HEK293 (cell line): Measurements from ENCODE around the gene IGF1R.

Source experiments
- CTCF ChIA-PET: fragments of 350-600 bp; formaldehyde crosslinking; extraction: SDS; loops from one replicate; lab custom pipeline; 2021; ENCODE audit warnings: antibody characterized with exemption; lab: Yijun Ruan, JAX
- POLR2A ChIA-PET: fragments of 300-600 bp; formaldehyde crosslinking; extraction: SDS; loops from one replicate; lab custom pipeline; 2020; ENCODE audit warnings: antibody characterized with exemption, inconsistent platforms; lab: Yijun Ruan, JAX
- H3K27ac ChIP-seq: fragments of 200-500 bp; sonication (Bioruptor generic); 2 replicates; pipeline ENCODE4 v1.5.1; 2014; ENCODE audit warnings: low read depth, low read length, control low read depth, inconsistent platforms; ENCODE audit errors: extremely low read depth
- H3K36me3 ChIP-seq, 2 experiments: fragments of 200-500 bp in 1 of 2; sonication (Bioruptor generic) in 1 of 2; 1 replicate in 1 of 2; 2 replicates in 1 of 2; pipeline ENCODE4 v1.5.1; 2014 to 2017; ENCODE audit warnings: inconsistent platforms in 2 of 2, low read length in 2 of 2; ENCODE audit not compliant: control insufficient read depth in 2 of 2, insufficient read depth in 1 of 2
- H3K4me1 ChIP-seq: fragments of 200-500 bp; sonication (Bioruptor generic); 2 replicates; pipeline ENCODE4 v1.5.1; 2014; ENCODE audit warnings: mild to moderate bottlenecking, low read length, inconsistent platforms; ENCODE audit not compliant: control insufficient read depth, insufficient read depth
- H3K4me3 ChIP-seq: 2 replicates; pipeline ENCODE4 v1.5.1; 2011; ENCODE audit warnings: low read depth, mild to moderate bottlenecking, control low read depth, low read length, moderate library complexity
- H3K9me3 ChIP-seq: fragments of 200-500 bp; sonication (Bioruptor generic); 2 replicates; pipeline ENCODE4 v1.5.1; 2014; ENCODE audit warnings: low read depth, low read length, inconsistent platforms; ENCODE audit not compliant: control insufficient read depth, insufficient read depth
- BCL11A ChIP-seq: fragments of 450-650 bp; formaldehyde crosslinking; IDR thresholded peaks from 2 replicates; pipeline ENCODE4 v1.5.1; 2016; ENCODE audit warnings: low read depth, missing biosample characterization, missing genetic modification characterization
- CTCF ChIP-seq: fragments of 450-650 bp; formaldehyde crosslinking; IDR thresholded peaks from 2 replicates; pipeline ENCODE4 v1.5.1; 2016; ENCODE audit warnings: missing biosample characterization, missing genetic modification characterization
- GFI1B ChIP-seq: fragments of 450-650 bp; formaldehyde crosslinking; IDR thresholded peaks from 2 replicates; pipeline ENCODE4 v1.5.1; 2016; ENCODE audit warnings: missing biosample characterization, missing genetic modification characterization
- HIC1 ChIP-seq: fragments of 450-650 bp; formaldehyde crosslinking; IDR thresholded peaks from 2 replicates; pipeline ENCODE4 v1.5.1; 2016; ENCODE audit warnings: missing biosample characterization, missing genetic modification characterization
- PATZ1 ChIP-seq: fragments of 450-650 bp; formaldehyde crosslinking; IDR thresholded peaks from 2 replicates; pipeline ENCODE4 v1.5.1; 2016; ENCODE audit warnings: missing biosample characterization, missing genetic modification characterization
- SALL2 ChIP-seq: fragments of 450-650 bp; formaldehyde crosslinking; IDR thresholded peaks from 2 replicates; pipeline ENCODE4 v1.5.0; 2017; ENCODE audit warnings: missing biosample characterization, mild to moderate bottlenecking, missing genetic modification characterization, borderline replicate concordance
- SCRT2 ChIP-seq: fragments of 450-650 bp; formaldehyde crosslinking; IDR thresholded peaks from 2 replicates; pipeline ENCODE4 v1.5.1; 2016; ENCODE audit warnings: missing biosample characterization, missing genetic modification characterization
- WT1 ChIP-seq: fragments of 450-650 bp; formaldehyde crosslinking; IDR thresholded peaks from 2 replicates; pipeline ENCODE4 v1.5.1; 2016; ENCODE audit warnings: missing biosample characterization, missing genetic modification characterization
- ZNF24 ChIP-seq: fragments of 450-650 bp; formaldehyde crosslinking; IDR thresholded peaks from 2 replicates; pipeline ENCODE4 v1.5.1; 2016; ENCODE audit warnings: missing biosample characterization, missing genetic modification characterization
- ZNF292 ChIP-seq: fragments of 450-650 bp; formaldehyde crosslinking; IDR thresholded peaks from 2 replicates; pipeline ENCODE4 v1.5.1; 2016; ENCODE audit warnings: low read depth, missing biosample characterization, missing genetic modification characterization, borderline replicate concordance
- ZNF354C ChIP-seq: fragments of 450-650 bp; formaldehyde crosslinking; IDR thresholded peaks from 2 replicates; pipeline ENCODE4 v1.5.1; 2016; ENCODE audit warnings: missing biosample characterization, missing genetic modification characterization, low read depth, borderline replicate concordance
- ZNF558 ChIP-seq: fragments of 450-650 bp; formaldehyde crosslinking; IDR thresholded peaks from 2 replicates; pipeline ENCODE4 v1.5.1; 2016; ENCODE audit warnings: missing biosample characterization, missing genetic modification characterization
- ZNF654 ChIP-seq: fragments of 450-650 bp; formaldehyde crosslinking; IDR thresholded peaks from 2 replicates; pipeline ENCODE4 v1.5.1; 2016; ENCODE audit warnings: low read depth, missing biosample characterization, missing genetic modification characterization
- ZSCAN23 ChIP-seq: fragments of 450-650 bp; formaldehyde crosslinking; IDR thresholded peaks from 2 replicates; pipeline ENCODE4 v1.5.1; 2016; ENCODE audit warnings: missing biosample characterization, missing genetic modification characterization
- ZSCAN5A ChIP-seq: fragments of 450-650 bp; formaldehyde crosslinking; IDR thresholded peaks from 2 replicates; pipeline ENCODE4 v1.5.1; 2016; ENCODE audit warnings: missing biosample characterization, missing genetic modification characterization
- TF ChIP-seq, protein P1 (sequence below): IDR thresholded peaks from 2 replicates; pipeline ENCODE4 v1.6.1; 2011; ENCODE audit warnings: mild to moderate bottlenecking, low read depth, low read length, borderline replicate concordance
- TF ChIP-seq, protein P2 (sequence below): fragments of 450-650 bp; formaldehyde crosslinking; IDR thresholded peaks from 2 replicates; pipeline ENCODE4 v1.5.1; 2017; ENCODE audit warnings: missing biosample characterization, missing genetic modification characterization
- TF ChIP-seq, protein P3 (sequence below): fragments of 450-650 bp; formaldehyde crosslinking; IDR thresholded peaks from 2 replicates; pipeline ENCODE4 v1.5.1; 2016; ENCODE audit warnings: missing biosample characterization, missing genetic modification characterization
- TF ChIP-seq, protein P4 (sequence below): fragments of 450-650 bp; formaldehyde crosslinking; IDR thresholded peaks from 2 replicates; pipeline ENCODE4 v1.5.1; 2016; ENCODE audit warnings: missing biosample characterization, missing genetic modification characterization

IGF1R gene

DNA sequence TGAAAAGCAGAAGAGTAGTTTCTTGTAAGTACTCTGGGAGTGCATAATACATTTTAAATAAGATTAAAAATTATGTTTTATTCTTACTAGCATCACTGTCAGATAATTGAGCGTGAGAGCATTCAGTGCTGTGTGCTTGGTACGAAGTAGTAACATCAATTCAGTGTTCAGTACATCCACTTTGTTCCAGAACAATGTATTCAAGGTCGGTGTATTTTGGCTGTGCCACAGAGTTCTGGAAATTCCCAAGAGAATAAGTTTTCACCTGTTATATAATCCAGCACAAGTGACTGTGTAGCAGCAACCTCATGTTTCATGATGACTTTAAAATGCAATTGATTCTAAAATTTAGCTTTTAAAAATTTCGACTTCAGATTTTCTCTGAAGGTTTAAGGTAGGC, 130.6 kb downstream of the IGF1R start:
- H3K9me3 ChIP-seq = no peaks in the 10 kb centered on the region
- no peak overlapping the region for H3K4me3 ChIP-seq
- ChIA-PET CTCF (interaction anchor here (0.6 to 4.6 kb wide), 52 partner anchors 9 to 337 kb away, joined by 3 to 66 read pairs (median 5); no protein-coding TSS in a partner anchor), POLR2A (no interaction called here)
- peaks cover 24% of the 10 kb centered on the region for H3K4me1 ChIP-seq
- no peaks in the 10 kb centered on the region for H3K36me3 ChIP-seq
- TF ChIP-seq, protein P1, sequence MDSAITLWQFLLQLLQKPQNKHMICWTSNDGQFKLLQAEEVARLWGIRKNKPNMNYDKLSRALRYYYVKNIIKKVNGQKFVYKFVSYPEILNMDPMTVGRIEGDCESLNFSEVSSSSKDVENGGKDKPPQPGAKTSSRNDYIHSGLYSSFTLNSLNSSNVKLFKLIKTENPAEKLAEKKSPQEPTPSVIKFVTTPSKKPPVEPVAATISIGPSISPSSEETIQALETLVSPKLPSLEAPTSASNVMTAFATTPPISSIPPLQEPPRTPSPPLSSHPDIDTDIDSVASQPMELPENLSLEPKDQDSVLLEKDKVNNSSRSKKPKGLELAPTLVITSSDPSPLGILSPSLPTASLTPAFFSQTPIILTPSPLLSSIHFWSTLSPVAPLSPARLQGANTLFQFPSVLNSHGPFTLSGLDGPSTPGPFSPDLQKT = no peak
- no peak for TF ChIP-seq PATZ1
- no peak overlapping the region for H3K27ac ChIP-seq

- Histone ChIP-seq H3K4me1 (peaks cover 24% of the 10 kb centered on the region), H3K27ac (no peak overlapping the region), H3K9me3 (no peaks in the 10 kb centered on the region), H3K36me3 (no peaks in the 10 kb centered on the region), H3K4me3 (no peak overlapping the region)
- CTCF ChIA-PET = interaction anchor here (0.5 to 4.6 kb wide), 57 partner anchors 10 to 1495 kb away, joined by 3 to 66 read pairs (median 4); no protein-coding TSS in a partner anchor
- POLR2A ChIA-PET = interaction anchor here (0.9 kb wide), 1 partner anchor 132 kb away, joined by 3 read pairs; no protein-coding TSS in a partner anchor
- peak; percentile 45; the same call in 1 of the 2 replicates for TF ChIP-seq ZNF24 (tag by site-specific recombination)
- peak; percentile 29; the same call in 1 of the 2 replicates for TF ChIP-seq GFI1B
- no peak for TF ChIP-seq ZSCAN23
- peak; percentile 73 for TF ChIP-seq ZNF654
- TF ChIP-seq, protein P2, sequence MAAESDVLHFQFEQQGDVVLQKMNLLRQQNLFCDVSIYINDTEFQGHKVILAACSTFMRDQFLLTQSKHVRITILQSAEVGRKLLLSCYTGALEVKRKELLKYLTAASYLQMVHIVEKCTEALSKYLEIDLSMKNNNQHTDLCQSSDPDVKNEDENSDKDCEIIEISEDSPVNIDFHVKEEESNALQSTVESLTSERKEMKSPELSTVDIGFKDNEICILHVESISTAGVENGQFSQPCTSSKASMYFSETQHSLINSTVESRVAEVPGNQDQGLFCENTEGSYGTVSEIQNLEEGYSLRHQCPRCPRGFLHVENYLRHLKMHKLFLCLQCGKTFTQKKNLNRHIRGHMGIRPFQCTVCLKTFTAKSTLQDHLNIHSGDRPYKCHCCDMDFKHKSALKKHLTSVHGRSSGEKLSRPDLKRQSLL (tag by site-specific recombination) = no peak
- no peak for TF ChIP-seq ZNF292 (tag by site-specific recombination)
- TF ChIP-seq HIC1 (tag by site-specific recombination) = peak; percentile 84
- TF ChIP-seq ZSCAN5A (tag by site-specific recombination) = 0 out of 2 replicates have a peak, but pooled peaks have one; percentile 41
- peak; percentile 90 for TF ChIP-seq CTCF (tag by site-specific recombination)
- peak; percentile 52; the same call in 1 of the 2 replicates for TF ChIP-seq BCL11A (tag by site-specific recombination)
- TF ChIP-seq, protein P3, sequence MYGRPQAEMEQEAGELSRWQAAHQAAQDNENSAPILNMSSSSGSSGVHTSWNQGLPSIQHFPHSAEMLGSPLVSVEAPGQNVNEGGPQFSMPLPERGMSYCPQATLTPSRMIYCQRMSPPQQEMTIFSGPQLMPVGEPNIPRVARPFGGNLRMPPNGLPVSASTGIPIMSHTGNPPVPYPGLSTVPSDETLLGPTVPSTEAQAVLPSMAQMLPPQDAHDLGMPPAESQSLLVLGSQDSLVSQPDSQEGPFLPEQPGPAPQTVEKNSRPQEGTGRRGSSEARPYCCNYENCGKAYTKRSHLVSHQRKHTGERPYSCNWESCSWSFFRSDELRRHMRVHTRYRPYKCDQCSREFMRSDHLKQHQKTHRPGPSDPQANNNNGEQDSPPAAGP (tag by site-specific recombination) = 0 out of 2 replicates have a peak, but pooled peaks have one; percentile 24
- peak; percentile 38; the same call in 1 of the 2 replicates for TF ChIP-seq ZNF558
- no peak for TF ChIP-seq ZNF354C (tag by site-specific recombination)
- TF ChIP-seq, protein P4, sequence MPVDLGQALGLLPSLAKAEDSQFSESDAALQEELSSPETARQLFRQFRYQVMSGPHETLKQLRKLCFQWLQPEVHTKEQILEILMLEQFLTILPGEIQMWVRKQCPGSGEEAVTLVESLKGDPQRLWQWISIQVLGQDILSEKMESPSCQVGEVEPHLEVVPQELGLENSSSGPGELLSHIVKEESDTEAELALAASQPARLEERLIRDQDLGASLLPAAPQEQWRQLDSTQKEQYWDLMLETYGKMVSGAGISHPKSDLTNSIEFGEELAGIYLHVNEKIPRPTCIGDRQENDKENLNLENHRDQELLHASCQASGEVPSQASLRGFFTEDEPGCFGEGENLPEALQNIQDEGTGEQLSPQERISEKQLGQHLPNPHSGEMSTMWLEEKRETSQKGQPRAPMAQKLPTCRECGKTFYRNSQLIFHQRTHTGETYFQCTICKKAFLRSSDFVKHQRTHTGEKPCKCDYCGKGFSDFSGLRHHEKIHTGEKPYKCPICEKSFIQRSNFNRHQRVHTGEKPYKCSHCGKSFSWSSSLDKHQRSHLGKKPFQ (tag by site-specific recombination) = peak; percentile 65
- TF ChIP-seq SALL2 (tag by site-specific recombination) = no peak
- peak; percentile 56 for TF ChIP-seq SCRT2
- peak; percentile 47; the same call in 1 of the 2 replicates for TF ChIP-seq WT1 (tag by site-specific recombination)
Measured at GRCh38 chr15:98779463-98780071, 131.2 kb downstream of the IGF1R start.
